Mesenchymal stem cell (in vitro differentiated cells and primary cell): ENCODE data around the gene MRFAP1L1.

Source experiments
- DNase-seq: peaks from one replicate; pipeline ENCODE4 v3.0.0-alpha.2; 2013
- H2AFZ ChIP-seq: one replicate; pipeline ENCODE4 v1.6.1; 2013; ENCODE audit warnings: low read depth, mild to moderate bottlenecking, control low read depth, inconsistent platforms, low read length, moderate library complexity
- H2AK5ac ChIP-seq: 2 replicates; pipeline ENCODE4 v1.6.1; 2013; ENCODE audit warnings: low read length, moderate library complexity, mild to moderate bottlenecking, inconsistent platforms; ENCODE audit not compliant: severe bottlenecking
- H2BK120ac ChIP-seq: one replicate; pipeline ENCODE4 v1.6.1; 2013; ENCODE audit warnings: low read depth, mild to moderate bottlenecking, inconsistent platforms, low read length, moderate library complexity
- H2BK12ac ChIP-seq, 2 experiments: one replicate each; pipeline ENCODE4 v1.6.1; 2013; ENCODE audit warnings: inconsistent platforms in 2 of 2, low read length in 2 of 2, mild to moderate bottlenecking in 2 of 2, moderate library complexity in 2 of 2, control low read depth in 1 of 2
- H2BK15ac ChIP-seq: one replicate; pipeline ENCODE4 v1.6.1; 2013; ENCODE audit warnings: mild to moderate bottlenecking, low read depth, inconsistent platforms; ENCODE audit not compliant: poor library complexity, severe bottlenecking
- H2BK5ac ChIP-seq: 2 replicates; pipeline ENCODE4 v1.6.1; 2013; ENCODE audit warnings: low read depth, mild to moderate bottlenecking, low read length, control low read depth, inconsistent platforms; ENCODE audit not compliant: poor library complexity, severe bottlenecking
- H3K14ac ChIP-seq, 2 experiments: one replicate each; pipeline ENCODE4 v1.6.1; 2013; ENCODE audit warnings: inconsistent platforms in 2 of 2, low read length in 2 of 2, control low read depth in 1 of 2, mild to moderate bottlenecking in 1 of 2, moderate library complexity in 1 of 2
- H3K18ac ChIP-seq, 2 experiments: one replicate each; pipeline ENCODE4 v1.6.1; 2013; ENCODE audit warnings: inconsistent platforms in 2 of 2, low read length in 2 of 2, control low read depth in 1 of 2, low read depth in 1 of 2, mild to moderate bottlenecking in 1 of 2
- H3K23ac ChIP-seq, 2 experiments: one replicate each; pipeline ENCODE4 v1.6.1; 2013; ENCODE audit warnings: inconsistent platforms in 2 of 2, low read length in 2 of 2, mild to moderate bottlenecking in 2 of 2, moderate library complexity in 2 of 2, control low read depth in 1 of 2
- H3K27ac ChIP-seq: 2 replicates; pipeline ENCODE4 v1.5.1; 2013; ENCODE audit warnings: mild to moderate bottlenecking, moderate library complexity, low read length, control low read depth, inconsistent platforms; ENCODE audit not compliant: poor library complexity, severe bottlenecking
- H3K27me3 ChIP-seq, 2 experiments: 2 replicates each; pipeline versions ENCODE4 v1.6.1 to v1.7.0; 2013; ENCODE audit warnings: low read length in 2 of 2, mild to moderate bottlenecking in 2 of 2, moderate library complexity in 2 of 2, control low read depth in 1 of 2, inconsistent platforms in 1 of 2; ENCODE audit not compliant: control insufficient read depth in 1 of 2, insufficient read depth in 1 of 2
- H3K36me3 ChIP-seq, 2 experiments: 2 replicates each; pipeline versions ENCODE4 v1.6.1 to v1.7.0; 2013; ENCODE audit warnings: low read length in 2 of 2, control low read depth in 1 of 2, inconsistent platforms in 1 of 2, low read depth in 1 of 2, mild to moderate bottlenecking in 1 of 2; ENCODE audit not compliant: insufficient read depth in 2 of 2, control insufficient read depth in 1 of 2
- H3K4ac ChIP-seq, 2 experiments: one replicate each; pipeline ENCODE4 v1.6.1; 2013; ENCODE audit warnings: inconsistent platforms in 2 of 2, low read length in 2 of 2, mild to moderate bottlenecking in 2 of 2, moderate library complexity in 2 of 2, control low read depth in 1 of 2, low read depth in 1 of 2
- H3K4me1 ChIP-seq: 2 replicates; pipeline ENCODE4 v1.6.1; 2013; ENCODE audit warnings: low read depth, low read length, control low read depth; ENCODE audit not compliant: control insufficient read depth, insufficient read depth
- H3K4me2 ChIP-seq: 2 replicates; pipeline ENCODE4 v1.6.1; 2013; ENCODE audit warnings: low read length, mild to moderate bottlenecking, inconsistent platforms; ENCODE audit not compliant: poor library complexity, severe bottlenecking
- H3K4me3 ChIP-seq, 2 experiments: 2 replicates each; pipeline versions ENCODE4 v1.5.1 to v1.7.0; 2013; ENCODE audit warnings: low read length in 2 of 2, mild to moderate bottlenecking in 2 of 2, control low read depth in 1 of 2, low read depth in 1 of 2; ENCODE audit not compliant: insufficient read depth in 1 of 2
- H3K79me1 ChIP-seq: replicated peaks from 2 replicates; pipeline ENCODE4 v1.6.1; 2013; ENCODE audit warnings: mild to moderate bottlenecking, control low read depth, low read length, inconsistent platforms; ENCODE audit not compliant: poor library complexity, severe bottlenecking
- H3K9ac ChIP-seq: 2 replicates; pipeline ENCODE4 v1.7.0; 2013; ENCODE audit warnings: mild to moderate bottlenecking, low read length, moderate library complexity
- H3K9me3 ChIP-seq: 2 replicates; pipeline ENCODE4 v1.7.0; 2013; ENCODE audit warnings: mild to moderate bottlenecking, low read length; ENCODE audit not compliant: control insufficient read depth
- H4K8ac ChIP-seq: one replicate; pipeline ENCODE4 v1.6.1; 2013; ENCODE audit warnings: inconsistent platforms, mild to moderate bottlenecking, low read length, moderate library complexity
- H4K91ac ChIP-seq: one replicate; pipeline ENCODE4 v1.6.1; 2013; ENCODE audit warnings: mild to moderate bottlenecking, low read length, inconsistent platforms
- WGBS: methylation state at CpG from one replicate; pipeline ENCODE4 v1.1.7; 2013; ENCODE audit warnings: mixed read lengths; 5-methylcytosine and 5-hydroxymethylcytosine counted together

Gene MRFAP1L1

DNA sequence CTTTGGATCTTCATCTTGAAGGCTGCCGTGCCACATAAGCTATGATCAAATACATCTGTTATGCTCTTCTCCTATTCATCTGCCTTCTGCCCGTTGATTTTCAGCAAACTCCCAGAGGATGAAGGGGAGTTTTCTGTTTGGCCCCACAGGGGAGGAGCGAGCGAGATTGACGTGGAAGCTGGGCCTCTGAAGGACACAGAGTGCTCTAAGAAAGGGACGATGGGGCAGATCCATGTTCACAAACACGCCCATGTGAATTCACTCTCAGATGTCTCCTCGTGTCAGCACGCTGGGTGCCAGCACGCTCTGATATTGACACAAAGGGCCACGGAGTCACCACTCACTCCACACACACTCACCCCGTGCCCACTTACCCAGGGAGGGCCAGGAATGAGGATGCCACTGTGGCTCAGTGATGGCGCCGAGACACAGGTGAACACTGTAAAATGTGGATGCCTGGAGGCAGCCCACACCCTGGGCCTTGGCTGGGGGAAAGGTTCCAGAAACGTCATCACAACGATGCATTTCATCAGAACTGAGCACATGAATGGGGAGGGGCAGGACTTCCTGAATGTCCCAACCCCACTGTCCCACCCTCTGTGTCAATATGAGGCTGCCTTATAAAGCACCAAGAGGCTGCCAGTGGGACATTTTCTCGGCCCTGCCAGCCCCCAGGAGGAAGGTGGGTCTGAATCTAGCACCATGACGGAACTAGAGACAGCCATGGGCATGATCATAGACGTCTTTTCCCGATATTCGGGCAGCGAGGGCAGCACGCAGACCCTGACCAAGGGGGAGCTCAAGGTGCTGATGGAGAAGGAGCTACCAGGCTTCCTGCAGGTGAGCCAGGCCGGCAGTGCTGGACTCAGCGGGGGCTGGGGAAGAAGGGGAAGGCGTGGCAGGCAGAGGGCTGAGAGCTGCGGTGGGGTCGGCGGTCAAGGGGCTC lies 16.2 kb downstream of the MRFAP1L1 start, which contains the start of gene S100P:
TSS of gene S100P (plus strand) at position 648 of the 946 bp plus-strand sequence. CDS start at position 703, 55 bp downstream.
- Histone ChIP-seq H2AFZ (no peak within 1 kb of the TSS), H3K14ac (peak within 1 kb of the TSS in 1 of 2 experiments; percentile 44), H3K27ac (no peak within 1 kb of the TSS), H3K79me1 (peaks cover 13% of the 10 kb centered on the region), H3K9ac (no peak within 1 kb of the TSS), H2BK12ac (peak within 1 kb of the TSS in 1 of 2 experiments; percentile 6), H3K18ac (no peak within 1 kb of the TSS), H4K8ac (peak within 1 kb of the TSS; percentile 16), H3K4ac (no peak within 1 kb of the TSS), H3K27me3 (no peaks in the 10 kb centered on the region), H2BK120ac (no peak within 1 kb of the TSS), H3K4me3 (no peak within 1 kb of the TSS), H3K4me2 (no peak within 1 kb of the TSS), H3K9me3 (no peaks in the 10 kb centered on the region), H4K91ac (peak within 1 kb of the TSS; percentile 28), H3K4me1 (peaks cover 23% of the 10 kb centered on the region), H2BK5ac (no peak within 1 kb of the TSS), H2BK15ac (peak within 1 kb of the TSS; percentile 98), H2AK5ac (no peak within 1 kb of the TSS), H3K23ac (no peak within 1 kb of the TSS), H3K36me3 (peaks cover 0 to 12% of the 10 kb centered on the region in 2 experiments)
- WGBS, result 93% methylated on average over 29 of the region's 29 CpGs
- no peak for DNase-seq

DNA sequence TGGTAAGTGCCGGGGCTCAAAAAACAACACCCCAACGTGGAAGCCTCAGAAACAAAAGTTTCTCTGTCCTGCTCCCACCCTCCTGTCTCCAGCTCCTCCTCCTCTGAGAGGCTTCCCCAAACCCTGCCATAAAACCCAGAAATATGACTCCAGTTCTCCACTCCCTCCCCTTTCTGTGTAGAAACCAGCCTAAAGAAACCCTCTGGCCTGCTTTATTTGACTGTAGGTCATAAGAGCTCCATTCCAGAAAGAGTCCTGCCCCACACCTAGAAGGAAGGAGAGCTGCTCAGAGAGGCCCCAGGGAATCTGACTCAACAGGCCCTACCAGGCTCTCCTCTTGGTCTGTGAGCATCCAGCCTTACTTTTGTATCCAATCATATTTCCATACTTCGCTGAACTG lies 16.9 kb downstream of the MRFAP1L1 start:
- Histone ChIP-seq H4K91ac (no peak overlapping the region), H2BK120ac (no peak overlapping the region), H3K4me2 (no peak overlapping the region), H3K9ac (no peak overlapping the region), H3K79me1 (peaks cover 15% of the 10 kb centered on the region), H4K8ac (no peak overlapping the region), H3K4me1 (peaks cover 30% of the 10 kb centered on the region), H2AFZ (no peak overlapping the region), H3K23ac (no peak overlapping the region), H3K27me3 (no peaks in the 10 kb centered on the region), H3K14ac (no peak overlapping the region), H3K36me3 (peaks cover 0 to 12% of the 10 kb centered on the region in 2 experiments), H3K4me3 (no peak overlapping the region), H2BK12ac (no peak overlapping the region), H3K27ac (no peak overlapping the region), H2BK15ac (no peak overlapping the region), H3K18ac (no peak overlapping the region), H2AK5ac (no peak overlapping the region), H3K4ac (no peak overlapping the region), H3K9me3 (no peaks in the 10 kb centered on the region), H2BK5ac (no peak overlapping the region)
- 65% methylated on average over 3 of the region's 3 CpGs for WGBS
- DNase-seq, result no peak

DNA sequence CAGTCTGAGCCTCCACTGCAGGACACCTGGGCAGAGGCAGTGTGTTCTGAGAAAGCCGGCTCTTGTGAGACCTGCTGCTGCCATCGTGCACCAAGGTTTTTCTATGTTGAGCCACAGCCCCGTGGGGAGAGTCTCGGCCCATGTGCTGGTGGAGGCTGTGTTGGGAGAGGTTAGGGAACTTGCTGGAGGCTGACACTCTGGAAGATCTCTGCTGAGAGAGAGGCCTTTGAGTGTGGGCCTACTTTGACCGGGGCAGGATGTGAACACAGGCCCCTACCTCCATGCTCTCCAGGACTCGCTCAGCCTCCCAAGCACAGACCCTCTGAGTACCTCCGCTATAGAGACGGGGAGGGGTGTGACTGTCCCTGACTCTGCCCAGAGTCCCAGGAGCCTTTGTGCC lies 17.3 kb downstream of the MRFAP1L1 start:
- no peak overlapping the region for H3K18ac ChIP-seq
- H3K79me1 ChIP-seq, result peaks cover 16% of the 10 kb centered on the region
- no peak overlapping the region for H4K8ac ChIP-seq
- H2BK5ac ChIP-seq, result no peak overlapping the region
- H3K23ac ChIP-seq, result no peak overlapping the region
- H3K4me3 ChIP-seq, result no peak overlapping the region
- H3K9me3 ChIP-seq, result no peaks in the 10 kb centered on the region
- no peak overlapping the region for H2AK5ac ChIP-seq
- H3K36me3 ChIP-seq, result peaks cover 0 to 12% of the 10 kb centered on the region in 2 experiments
- H2BK15ac ChIP-seq, result no peak overlapping the region
- no peak overlapping the region for H2AFZ ChIP-seq
- H3K27ac ChIP-seq, result no peak overlapping the region
- peak overlapping the region in 1 of 2 experiments; percentile 33 for H2BK12ac ChIP-seq
- no peak overlapping the region for H3K9ac ChIP-seq
- H4K91ac ChIP-seq, result peak overlapping the region; percentile 48
- no peak overlapping the region for H2BK120ac ChIP-seq
- WGBS, result 96% methylated on average over 8 of the region's 8 CpGs
- no peak overlapping the region for H3K4me2 ChIP-seq
- peaks cover 30% of the 10 kb centered on the region for H3K4me1 ChIP-seq
- H3K14ac ChIP-seq, result no peak overlapping the region
- H3K4ac ChIP-seq, result peak overlapping the region in 1 of 2 experiments; percentile 46
- DNase-seq, result no peak
- no peaks in the 10 kb centered on the region for H3K27me3 ChIP-seq

DNA sequence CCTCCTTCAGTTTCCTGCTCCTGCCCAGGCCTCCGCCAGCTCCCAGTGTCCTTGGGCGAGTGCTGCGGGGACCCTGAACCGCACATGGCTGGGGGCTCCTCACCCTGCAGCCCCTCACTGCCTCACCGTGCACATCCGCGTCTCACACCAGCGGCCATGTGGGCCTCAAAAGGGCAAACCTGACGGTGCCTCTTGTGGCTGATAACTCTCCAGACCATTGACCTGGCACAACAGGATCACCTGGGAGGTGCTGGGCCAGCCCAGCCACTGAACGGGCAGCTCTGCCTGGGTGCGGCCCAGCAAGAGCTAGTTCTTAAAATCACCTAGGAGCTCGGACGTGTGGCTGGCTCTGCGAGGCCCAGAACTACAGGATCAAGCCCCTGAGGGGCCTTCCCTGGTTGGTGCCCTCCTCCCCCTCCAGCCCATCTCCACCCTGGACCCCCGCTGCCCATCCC lies 20.1 kb downstream of the MRFAP1L1 start:
- no peak overlapping the region for H3K14ac ChIP-seq
- peak overlapping the region; percentile 80 for H3K27ac ChIP-seq
- H4K91ac ChIP-seq, result peak overlapping the region; percentile 70
- DNase-seq, result no peak
- peak overlapping the region; percentile 29 for H2BK120ac ChIP-seq
- peaks cover 0 to 3% of the 10 kb centered on the region in 2 experiments for H3K36me3 ChIP-seq
- peaks cover 30% of the 10 kb centered on the region for H3K4me1 ChIP-seq
- no peaks in the 10 kb centered on the region for H3K9me3 ChIP-seq
- H2AFZ ChIP-seq, result no peak overlapping the region
- H3K4me3 ChIP-seq, result peak overlapping the region in 1 of 2 experiments; percentile 50
- H3K23ac ChIP-seq, result no peak overlapping the region
- H2AK5ac ChIP-seq, result peak overlapping the region; percentile 78
- H3K4ac ChIP-seq, result peak overlapping the region; percentile 41 to 56
- peaks cover 14% of the 10 kb centered on the region for H3K79me1 ChIP-seq
- 87% methylated on average over 15 of the region's 15 CpGs for WGBS
- peak overlapping the region; percentile 19 to 54 for H2BK12ac ChIP-seq
- no peak overlapping the region for H3K4me2 ChIP-seq
- peak overlapping the region; percentile 86 for H2BK15ac ChIP-seq
- peak overlapping the region; percentile 14 to 55 for H3K18ac ChIP-seq
- H3K9ac ChIP-seq, result peak overlapping the region; percentile 65
- H4K8ac ChIP-seq, result peak overlapping the region; percentile 49
- H3K27me3 ChIP-seq, result peaks cover 0 to 3% of the 10 kb centered on the region in 2 experiments
- no peak overlapping the region for H2BK5ac ChIP-seq
